Mesenchymal stem cell (in vitro differentiated cells and primary cell): Measurements from ENCODE around the gene LAPTM4A.

Source experiments
- DNase-seq: peaks from one replicate; pipeline ENCODE4 v3.0.0-alpha.2; 2013
- H2AFZ ChIP-seq: one replicate; pipeline ENCODE4 v1.6.1; 2013; ENCODE audit warnings: low read depth, mild to moderate bottlenecking, control low read depth, inconsistent platforms, low read length, moderate library complexity
- H2AK5ac ChIP-seq: 2 replicates; pipeline ENCODE4 v1.6.1; 2013; ENCODE audit warnings: low read length, moderate library complexity, mild to moderate bottlenecking, inconsistent platforms; ENCODE audit not compliant: severe bottlenecking
- H2BK120ac ChIP-seq: one replicate; pipeline ENCODE4 v1.6.1; 2013; ENCODE audit warnings: low read depth, mild to moderate bottlenecking, inconsistent platforms, low read length, moderate library complexity
- H2BK12ac ChIP-seq, 2 experiments: one replicate each; pipeline ENCODE4 v1.6.1; 2013; ENCODE audit warnings: inconsistent platforms in 2 of 2, low read length in 2 of 2, mild to moderate bottlenecking in 2 of 2, moderate library complexity in 2 of 2, control low read depth in 1 of 2
- H2BK15ac ChIP-seq: one replicate; pipeline ENCODE4 v1.6.1; 2013; ENCODE audit warnings: mild to moderate bottlenecking, low read depth, inconsistent platforms; ENCODE audit not compliant: poor library complexity, severe bottlenecking
- H2BK5ac ChIP-seq: 2 replicates; pipeline ENCODE4 v1.6.1; 2013; ENCODE audit warnings: low read depth, mild to moderate bottlenecking, low read length, control low read depth, inconsistent platforms; ENCODE audit not compliant: poor library complexity, severe bottlenecking
- H3K14ac ChIP-seq, 2 experiments: one replicate each; pipeline ENCODE4 v1.6.1; 2013; ENCODE audit warnings: inconsistent platforms in 2 of 2, low read length in 2 of 2, control low read depth in 1 of 2, mild to moderate bottlenecking in 1 of 2, moderate library complexity in 1 of 2
- H3K18ac ChIP-seq, 2 experiments: one replicate each; pipeline ENCODE4 v1.6.1; 2013; ENCODE audit warnings: inconsistent platforms in 2 of 2, low read length in 2 of 2, control low read depth in 1 of 2, low read depth in 1 of 2, mild to moderate bottlenecking in 1 of 2
- H3K23ac ChIP-seq, 2 experiments: one replicate each; pipeline ENCODE4 v1.6.1; 2013; ENCODE audit warnings: inconsistent platforms in 2 of 2, low read length in 2 of 2, mild to moderate bottlenecking in 2 of 2, moderate library complexity in 2 of 2, control low read depth in 1 of 2
- H3K27ac ChIP-seq: 2 replicates; pipeline ENCODE4 v1.5.1; 2013; ENCODE audit warnings: mild to moderate bottlenecking, moderate library complexity, low read length, control low read depth, inconsistent platforms; ENCODE audit not compliant: poor library complexity, severe bottlenecking
- H3K27me3 ChIP-seq, 2 experiments: 2 replicates each; pipeline versions ENCODE4 v1.6.1 to v1.7.0; 2013; ENCODE audit warnings: low read length in 2 of 2, mild to moderate bottlenecking in 2 of 2, moderate library complexity in 2 of 2, control low read depth in 1 of 2, inconsistent platforms in 1 of 2; ENCODE audit not compliant: control insufficient read depth in 1 of 2, insufficient read depth in 1 of 2
- H3K36me3 ChIP-seq, 2 experiments: 2 replicates each; pipeline versions ENCODE4 v1.6.1 to v1.7.0; 2013; ENCODE audit warnings: low read length in 2 of 2, control low read depth in 1 of 2, inconsistent platforms in 1 of 2, low read depth in 1 of 2, mild to moderate bottlenecking in 1 of 2; ENCODE audit not compliant: insufficient read depth in 2 of 2, control insufficient read depth in 1 of 2
- H3K4ac ChIP-seq, 2 experiments: one replicate each; pipeline ENCODE4 v1.6.1; 2013; ENCODE audit warnings: inconsistent platforms in 2 of 2, low read length in 2 of 2, mild to moderate bottlenecking in 2 of 2, moderate library complexity in 2 of 2, control low read depth in 1 of 2, low read depth in 1 of 2
- H3K4me1 ChIP-seq: 2 replicates; pipeline ENCODE4 v1.6.1; 2013; ENCODE audit warnings: low read depth, low read length, control low read depth; ENCODE audit not compliant: control insufficient read depth, insufficient read depth
- H3K4me2 ChIP-seq: 2 replicates; pipeline ENCODE4 v1.6.1; 2013; ENCODE audit warnings: low read length, mild to moderate bottlenecking, inconsistent platforms; ENCODE audit not compliant: poor library complexity, severe bottlenecking
- H3K4me3 ChIP-seq, 2 experiments: 2 replicates each; pipeline versions ENCODE4 v1.5.1 to v1.7.0; 2013; ENCODE audit warnings: low read length in 2 of 2, mild to moderate bottlenecking in 2 of 2, control low read depth in 1 of 2, low read depth in 1 of 2; ENCODE audit not compliant: insufficient read depth in 1 of 2
- H3K79me1 ChIP-seq: replicated peaks from 2 replicates; pipeline ENCODE4 v1.6.1; 2013; ENCODE audit warnings: mild to moderate bottlenecking, control low read depth, low read length, inconsistent platforms; ENCODE audit not compliant: poor library complexity, severe bottlenecking
- H3K9ac ChIP-seq: 2 replicates; pipeline ENCODE4 v1.7.0; 2013; ENCODE audit warnings: mild to moderate bottlenecking, low read length, moderate library complexity
- H3K9me3 ChIP-seq: 2 replicates; pipeline ENCODE4 v1.7.0; 2013; ENCODE audit warnings: mild to moderate bottlenecking, low read length; ENCODE audit not compliant: control insufficient read depth
- H4K8ac ChIP-seq: one replicate; pipeline ENCODE4 v1.6.1; 2013; ENCODE audit warnings: inconsistent platforms, mild to moderate bottlenecking, low read length, moderate library complexity
- H4K91ac ChIP-seq: one replicate; pipeline ENCODE4 v1.6.1; 2013; ENCODE audit warnings: mild to moderate bottlenecking, low read length, inconsistent platforms
- WGBS: methylation state at CpG from one replicate; pipeline ENCODE4 v1.1.7; 2013; ENCODE audit warnings: mixed read lengths; 5-methylcytosine and 5-hydroxymethylcytosine counted together

LAPTM4A gene

DNA sequence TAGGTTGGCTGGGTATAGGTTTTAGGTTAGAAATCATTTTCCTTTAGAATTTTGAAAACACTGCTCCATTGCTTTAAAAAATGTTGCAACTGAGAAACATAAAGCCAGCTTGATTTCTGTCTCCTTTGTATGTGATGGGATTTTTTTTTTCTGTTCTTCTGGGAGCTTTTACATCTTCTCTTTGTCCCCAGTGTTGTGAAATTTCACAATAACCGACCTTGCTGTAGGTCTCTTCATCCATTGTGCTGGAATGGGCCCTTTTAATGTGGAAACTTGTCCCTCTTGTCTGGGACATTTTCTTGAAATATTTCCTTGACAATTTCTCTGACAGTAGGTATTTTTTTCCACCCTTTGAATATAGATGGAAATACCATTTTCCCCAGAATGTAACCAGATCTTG, 44.0 kb upstream of the LAPTM4A start:
- H3K14ac ChIP-seq: no peak overlapping the region
- H2AK5ac ChIP-seq: no peak overlapping the region
- H3K27ac ChIP-seq: no peak overlapping the region
- no peak overlapping the region for H2BK15ac ChIP-seq
- H3K27me3 ChIP-seq: no peaks in the 10 kb centered on the region
- H3K36me3 ChIP-seq: no peaks in the 10 kb centered on the region
- H2BK5ac ChIP-seq: no peak overlapping the region
- no peak overlapping the region for H4K8ac ChIP-seq
- H3K18ac ChIP-seq: no peak overlapping the region
- H3K79me1 ChIP-seq: peaks cover 3% of the 10 kb centered on the region
- no peak overlapping the region for H4K91ac ChIP-seq
- no peak overlapping the region for H3K4me3 ChIP-seq
- no peak overlapping the region for H3K4ac ChIP-seq
- peak overlapping the region; percentile 85 for H3K9ac ChIP-seq
- no peak for DNase-seq
- H2BK12ac ChIP-seq: peak overlapping the region in 1 of 2 experiments; percentile 9
- no peak overlapping the region for H2AFZ ChIP-seq
- no peak overlapping the region for H3K4me2 ChIP-seq
- peaks cover 29% of the 10 kb centered on the region for H3K4me1 ChIP-seq
- 100% methylated on average over 1 of the region's 1 CpG for WGBS
- H3K23ac ChIP-seq: no peak overlapping the region
- no peak overlapping the region for H2BK120ac ChIP-seq
- H3K9me3 ChIP-seq: no peaks in the 10 kb centered on the region

GRCh38 chr2:20094955-20095354, 43.5 kb upstream of the LAPTM4A start:
- H3K4me2 ChIP-seq: no peak overlapping the region
- H3K79me1 ChIP-seq: peaks cover 5% of the 10 kb centered on the region
- no peak overlapping the region for H2BK5ac ChIP-seq
- H3K4ac ChIP-seq: no peak overlapping the region
- no peak overlapping the region for H4K8ac ChIP-seq
- peaks cover 32% of the 10 kb centered on the region for H3K4me1 ChIP-seq
- H3K18ac ChIP-seq: no peak overlapping the region
- H3K9me3 ChIP-seq: no peaks in the 10 kb centered on the region
- no peak overlapping the region for H4K91ac ChIP-seq
- H3K14ac ChIP-seq: no peak overlapping the region
- H3K27me3 ChIP-seq: no peaks in the 10 kb centered on the region
- no peak overlapping the region for H2BK120ac ChIP-seq
- no peaks in the 10 kb centered on the region for H3K36me3 ChIP-seq
- H2AFZ ChIP-seq: no peak overlapping the region
- H3K27ac ChIP-seq: no peak overlapping the region
- H2BK12ac ChIP-seq: no peak overlapping the region
- H3K4me3 ChIP-seq: no peak overlapping the region
- peak overlapping the region; percentile 85 for H3K9ac ChIP-seq
- H3K23ac ChIP-seq: no peak overlapping the region
- no peak overlapping the region for H2BK15ac ChIP-seq
- no peak for DNase-seq
- H2AK5ac ChIP-seq: peak overlapping the region; percentile 6

DNA sequence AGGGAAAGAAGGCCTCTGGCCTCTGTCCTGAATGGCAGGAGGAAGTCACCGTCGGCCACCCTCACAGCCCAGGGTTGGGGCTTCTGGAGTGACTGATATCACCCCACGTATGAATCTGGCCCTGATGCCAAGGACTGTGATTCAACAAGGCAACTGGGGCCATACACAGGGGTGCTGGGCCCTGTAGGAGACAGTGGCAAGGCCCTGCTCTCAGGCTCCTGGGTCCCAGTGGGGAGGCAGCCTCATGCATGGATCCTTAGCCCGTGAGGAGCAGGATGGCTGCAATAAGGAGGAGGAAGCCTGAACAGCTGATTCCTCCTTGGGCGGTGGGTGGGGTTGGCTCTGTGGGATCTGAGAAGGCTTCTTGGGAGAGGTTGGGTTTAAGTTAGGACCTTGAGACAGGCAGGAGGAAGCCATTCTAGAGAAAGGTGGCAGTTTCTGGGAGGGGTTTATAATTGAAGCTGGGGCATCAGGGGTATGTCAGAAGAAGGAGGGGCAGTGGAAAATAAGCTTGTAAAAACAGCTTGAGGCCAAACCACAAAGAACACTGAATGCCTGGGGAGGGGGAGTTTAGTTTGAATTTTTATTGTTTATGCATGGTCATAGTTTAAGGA, 42.8 kb upstream of the LAPTM4A start:
- peak overlapping the region in 1 of 2 experiments; percentile 50 for H3K14ac ChIP-seq
- peak overlapping the region; percentile 33 for H4K8ac ChIP-seq
- no peak overlapping the region for H3K4me2 ChIP-seq
- H4K91ac ChIP-seq: peak overlapping the region; percentile 52
- peak overlapping the region; percentile 87 for H2BK120ac ChIP-seq
- no peaks in the 10 kb centered on the region for H3K9me3 ChIP-seq
- H2BK12ac ChIP-seq: peak overlapping the region; percentile 34 to 95
- peak overlapping the region; percentile 83 for H2BK15ac ChIP-seq
- peak overlapping the region; percentile 52 to 57 for H3K4ac ChIP-seq
- H3K9ac ChIP-seq: peak overlapping the region; percentile 85
- H3K18ac ChIP-seq: peak overlapping the region; percentile 67 to 85
- peaks cover 5% of the 10 kb centered on the region for H3K79me1 ChIP-seq
- 92% methylated on average over 5 of the region's 5 CpGs for WGBS
- no peak for DNase-seq
- peak overlapping the region in 1 of 2 experiments; percentile 9 for H3K4me3 ChIP-seq
- no peak overlapping the region for H3K27ac ChIP-seq
- no peaks in the 10 kb centered on the region for H3K27me3 ChIP-seq
- no peak overlapping the region for H3K23ac ChIP-seq
- no peaks in the 10 kb centered on the region for H3K36me3 ChIP-seq
- H2BK5ac ChIP-seq: no peak overlapping the region
- peak overlapping the region; percentile 65 for H2AFZ ChIP-seq
- peaks cover 32% of the 10 kb centered on the region for H3K4me1 ChIP-seq
- peak overlapping the region; percentile 42 for H2AK5ac ChIP-seq

DNA sequence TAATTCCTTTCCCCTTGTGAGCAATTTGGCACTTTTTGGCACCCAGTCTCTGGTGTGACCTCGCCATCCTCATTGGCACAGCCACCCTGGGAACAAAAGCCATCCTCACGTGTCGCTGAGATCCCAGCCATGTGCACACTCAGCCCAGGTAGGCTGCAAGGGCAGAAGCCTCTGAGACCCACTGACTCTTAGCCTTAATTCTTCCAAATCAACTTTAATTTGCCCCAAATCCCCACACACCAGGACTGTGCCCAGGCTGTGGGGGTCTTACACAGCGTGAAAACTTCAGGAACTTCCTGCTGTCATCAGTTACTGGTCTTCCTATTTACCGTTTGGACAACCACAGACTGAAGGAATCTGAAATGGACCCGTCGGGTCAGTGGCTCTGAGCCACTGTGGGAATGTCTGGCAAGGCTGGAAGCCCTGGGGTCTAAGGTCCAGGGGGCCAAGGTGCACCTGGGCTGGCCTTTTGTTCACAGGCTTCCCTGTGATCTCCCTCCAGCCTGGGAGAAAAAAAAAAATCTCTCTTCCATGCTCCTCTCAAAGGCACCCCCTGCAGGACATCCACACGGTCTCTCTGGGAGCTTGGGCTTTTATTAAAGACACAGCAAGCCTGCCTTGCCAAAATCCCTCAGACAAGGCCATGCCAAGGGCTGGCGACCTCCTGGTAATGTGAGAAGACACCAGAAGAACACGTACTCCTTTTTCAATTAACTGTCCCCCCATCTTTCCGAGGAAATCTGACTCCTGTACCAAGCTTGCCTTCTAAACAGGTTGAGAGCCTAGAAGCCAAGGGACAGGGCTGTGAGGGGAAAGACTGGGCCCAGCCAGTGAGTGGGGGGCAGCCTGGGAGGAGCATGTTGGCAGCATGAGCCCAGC, 42.1 kb upstream of the LAPTM4A start:
- Histone ChIP-seq H4K91ac (peak overlapping the region; percentile 52), H3K23ac (peak overlapping the region in 1 of 2 experiments; percentile 14), H3K4me1 (peaks cover 34% of the 10 kb centered on the region), H2BK15ac (peak overlapping the region; percentile 0), H3K18ac (peak overlapping the region; percentile 67 to 85), H3K14ac (no peak overlapping the region), H3K9me3 (no peaks in the 10 kb centered on the region), H3K79me1 (peaks cover 5% of the 10 kb centered on the region), H2BK120ac (peak overlapping the region; percentile 87), H2AK5ac (peak overlapping the region; percentile 42), H3K9ac (peak overlapping the region; percentile 85), H2BK5ac (no peak overlapping the region), H2BK12ac (peak overlapping the region; percentile 34 to 95), H3K27ac (no peak overlapping the region), H3K4me2 (no peak overlapping the region), H3K4ac (peak overlapping the region; percentile 42 to 57), H3K4me3 (no peak overlapping the region), H2AFZ (peak overlapping the region; percentile 65), H4K8ac (peak overlapping the region; percentile 33), H3K36me3 (no peaks in the 10 kb centered on the region), H3K27me3 (no peaks in the 10 kb centered on the region)
- WGBS: 68% methylated on average over 11 of the region's 11 CpGs
- peak; percentile 80 for DNase-seq
